GM12891 (cell line): ENCODE measurements around the gene LRRC74B.
"Not testable (repeated sequence)": the region's sequence is repeated elsewhere in the genome, so short reads cannot be mapped to it uniquely, and the experiment has no call there.

Experiments
- DNase-seq: peaks from one replicate; pipeline ENCODE4 v3.0.0; 2011; ENCODE audit warnings: low spot score; ENCODE audit not compliant: insufficient read length
- FAIRE-seq: peaks from 2 replicates; lab custom pipeline; 2011; peaks lifted over from hg19 to GRCh38; lab: Jason Lieb, UNC
- PAX5 ChIP-seq: IDR thresholded peaks from 2 replicates; pipeline ENCODE4 v1.6.1; 2011; ENCODE audit warnings: low read length, moderate library complexity, mild to moderate bottlenecking; ENCODE audit not compliant: insufficient read depth, severe bottlenecking
- POLR2A ChIP-seq: IDR thresholded peaks from 2 replicates; pipeline ENCODE4 v1.6.1; 2011; ENCODE audit warnings: low read depth, low read length, control low read depth
- POLR2AphosphoS5 ChIP-seq: IDR thresholded peaks from 2 replicates; pipeline ENCODE4 v1.6.1; 2011; ENCODE audit warnings: low read depth, low read length, control low read depth
- POU2F2 ChIP-seq: IDR thresholded peaks from 2 replicates; pipeline ENCODE4 v1.6.1; 2011; ENCODE audit warnings: low read depth, mild to moderate bottlenecking, control low read depth, low read length, moderate library complexity
- SPI1 ChIP-seq: IDR thresholded peaks from 2 replicates; pipeline ENCODE4 v1.6.1; 2011; ENCODE audit warnings: low read depth, low read length, control low read depth
- TAF1 ChIP-seq: IDR thresholded peaks from 2 replicates; pipeline ENCODE4 v1.6.1; 2011; ENCODE audit warnings: low read depth, low read length, control low read depth

The LRRC74B gene

GRCh38 chr22:21044931-21045584 lies 688 bp upstream of the LRRC74B start:
- no peak for FAIRE-seq
- no peak for DNase-seq
- TF ChIP-seq SPI1 (no peak), PAX5 (no peak), TAF1 (no peak), POLR2AphosphoS5 (no peak), POU2F2 (no peak), POLR2A (no peak)

GRCh38 chr22:21047035-21047661 lies 1.4 kb downstream of the LRRC74B start:
- TF ChIP-seq POU2F2, result no peak
- TF ChIP-seq POLR2A, result no peak
- TF ChIP-seq PAX5, result no peak
- no peak for TF ChIP-seq TAF1
- no peak for TF ChIP-seq SPI1
- no peak for TF ChIP-seq POLR2AphosphoS5
- no peak for DNase-seq
- no peak for FAIRE-seq

GRCh38 chr22:21047730-21048129 lies 2.0 kb downstream of the LRRC74B start:
- TF ChIP-seq POLR2AphosphoS5 (no peak), POLR2A (no peak), PAX5 (no peak), POU2F2 (no peak), TAF1 (no peak), SPI1 (no peak)
- FAIRE-seq, result no peak

GRCh38 chr22:21048448-21048847 lies 2.7 kb downstream of the LRRC74B start:
- FAIRE-seq, DNase-seq: not testable (repeated sequence)

More at GRCh38 chr22:21047730-21048129, 2.0 kb downstream of the LRRC74B start:
- no peak for DNase-seq

GRCh38 chr22:21048965-21049364 lies 3.2 kb downstream of the LRRC74B start:
- FAIRE-seq, DNase-seq: not testable (repeated sequence)

- TF ChIP-seq POLR2AphosphoS5, result no peak
- no peak for DNase-seq
- peak; percentile 50 for FAIRE-seq
Observed at GRCh38 chr22:21051145-21051830, 5.5 kb downstream of the LRRC74B start.

GRCh38 chr22:21051831-21052400 lies 6.2 kb downstream of the LRRC74B start:
- no peak for DNase-seq
- TF ChIP-seq POU2F2 (no peak), SPI1 (no peak), POLR2AphosphoS5 (no peak), POLR2A (no peak), TAF1 (no peak), PAX5 (no peak)
- no peak for FAIRE-seq

GRCh38 chr22:21052715-21053459 lies 7.1 kb downstream of the LRRC74B start:
- TF ChIP-seq TAF1 (no peak), PAX5 (no peak), SPI1 (no peak), POU2F2 (no peak), POLR2A (no peak), POLR2AphosphoS5 (no peak)
- FAIRE-seq (no peak), DNase-seq (no peak)

GRCh38 chr22:21054046-21054713 lies 8.4 kb downstream of the LRRC74B start:
- TF ChIP-seq POLR2A, result no peak
- FAIRE-seq, result no peak
- DNase-seq, result no peak
